Hepatocyte (in vitro differentiated cells): Measurements from ENCODE around the gene RPGRIP1. TPM values are rescaled to one million over a fixed set of nuclear protein-coding genes. Genes with fewer than 3 reads are reported as not detected.

Experiments used
- DNase-seq: peaks from one replicate; pipeline ENCODE4 v3.0.0-alpha.2; 2016; ENCODE audit warnings: low spot score
- H2AFZ ChIP-seq: fragments of 200-600 bp; sonication (generic); 2 replicates; pipeline ENCODE4 v1.6.0; 2016; ENCODE audit warnings: antibody characterized with exemption, mild to moderate bottlenecking
- H3K27ac ChIP-seq: fragments of 200-600 bp; sonication (generic); 2 replicates; pipeline ENCODE4 v1.5.1; 2016; ENCODE audit warnings: mild to moderate bottlenecking
- H3K27me3 ChIP-seq: fragments of 200-600 bp; sonication (generic); 2 replicates; pipeline ENCODE4 v1.6.1; 2016
- H3K36me3 ChIP-seq: fragments of 200-600 bp; sonication (generic); replicated peaks from 2 replicates; pipeline ENCODE4 v1.5.1; 2016; ENCODE audit warnings: low read depth; ENCODE audit not compliant: insufficient read depth
- H3K4me1 ChIP-seq: fragments of 200-600 bp; sonication (generic); 2 replicates; pipeline ENCODE4 v1.5.1; 2016; ENCODE audit warnings: mild to moderate bottlenecking, moderate library complexity; ENCODE audit not compliant: insufficient read depth
- H3K4me2 ChIP-seq: fragments of 200-600 bp; sonication (generic); 2 replicates; pipeline ENCODE4 v1.6.0; 2016
- H3K4me3 ChIP-seq: fragments of 200-600 bp; sonication (generic); 2 replicates; pipeline ENCODE4 v1.5.1; 2016; ENCODE audit warnings: mild to moderate bottlenecking
- H3K79me2 ChIP-seq: fragments of 200-600 bp; sonication (generic); 2 replicates; pipeline ENCODE4 v1.6.0; 2017; ENCODE audit warnings: mild to moderate bottlenecking
- H3K9me2 ChIP-seq: fragments of 200-600 bp; sonication (generic); replicated peaks from 2 replicates; pipeline ENCODE4 v1.6.0; 2017; ENCODE audit warnings: mild to moderate bottlenecking; ENCODE audit not compliant: insufficient read depth
- H3K9me3 ChIP-seq: fragments of 200-600 bp; sonication (generic); 2 replicates; pipeline ENCODE4 v1.5.1; 2016; ENCODE audit warnings: low read depth, mild to moderate bottlenecking
- H4K20me1 ChIP-seq: fragments of 200-600 bp; sonication (generic); 2 replicates; pipeline ENCODE4 v1.6.0; 2016; ENCODE audit warnings: mild to moderate bottlenecking; ENCODE audit not compliant: insufficient read depth, poor library complexity, severe bottlenecking
- EZH2 ChIP-seq: fragments of 200-600 bp; sonication (generic); IDR thresholded peaks from 2 replicates; pipeline ENCODE4 v1.6.1; 2016; ENCODE audit warnings: antibody characterized with exemption, mild to moderate bottlenecking, borderline replicate concordance
- EZH2phosphoT487 ChIP-seq: fragments of 200-600 bp; sonication (generic); IDR thresholded peaks from one replicate; pipeline ENCODE4 v1.6.1; 2018; ENCODE audit warnings: antibody characterized with exemption, mild to moderate bottlenecking, low read depth, moderate library complexity; ENCODE audit not compliant: unreplicated experiment, severe bottlenecking
- WGBS: methylation state at CpG from one replicate; pipeline ENCODE4 v1.1.6; 2016; ENCODE audit warnings: low lambda C conversion rate; ENCODE audit errors: missing lambda C conversion rate; 5-methylcytosine and 5-hydroxymethylcytosine counted together
- polyA plus RNA-seq: library from polyadenylated mRNA; unstranded; fragments of >200 nt; fragmentation: Nextera tagmentation; extraction: Ambion mirVana; gene quantifications from 2 replicates; pipeline ENCODE4 v1.2.1, GENCODE V29; 2016
- total RNA-seq: library from RNA; depleted of rRNA; stranded (reverse); fragments of >200 nt; gene quantifications from 2 replicates; pipeline ENCODE4 v1.2.3, GENCODE V29; 2014
- TF ChIP-seq, protein P1 (sequence below): fragments of 200-600 bp; sonication (generic); IDR thresholded peaks from 2 replicates; pipeline ENCODE4 v1.5.1; 2016; ENCODE audit warnings: antibody characterized with exemption, mild to moderate bottlenecking; ENCODE audit not compliant: poor library complexity

The RPGRIP1 gene
- total RNA-seq (0.07 TPM in 1 of 2 replicates, not detected in the other), polyA plus RNA-seq (not detected in 2 replicates)

DNA sequence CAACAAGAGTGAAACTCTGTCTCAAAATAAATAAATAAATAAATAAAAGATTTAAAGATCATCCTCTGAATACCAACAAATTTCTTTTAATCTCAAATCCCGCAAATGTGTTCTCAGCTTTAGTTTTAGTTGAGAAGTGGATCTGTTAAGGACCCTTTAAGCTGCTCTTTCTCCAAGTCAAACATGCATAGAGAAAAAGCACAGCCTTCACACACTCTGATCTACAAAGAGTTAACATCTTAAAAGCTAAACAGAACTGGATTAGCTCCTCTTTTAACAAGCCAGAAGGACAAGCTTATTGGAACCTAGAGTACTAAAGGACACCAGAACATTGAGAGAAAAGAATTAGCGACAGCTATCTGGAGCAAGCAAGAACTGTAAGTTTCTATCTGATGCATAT lies at the start of gene RPGRIP1:
Gene RPGRIP1, plus strand, starts transcription at position 301 of the 400 bp plus-strand sequence. CDS start 7,894 bp downstream, outside the sequence.
- Histone ChIP-seq H3K4me2 (no peak within 1 kb of the TSS), H3K27me3 (no peaks in the 10 kb centered on the region)
- WGBS, result 50% methylated on average over 2 of the region's 2 CpGs

DNA sequence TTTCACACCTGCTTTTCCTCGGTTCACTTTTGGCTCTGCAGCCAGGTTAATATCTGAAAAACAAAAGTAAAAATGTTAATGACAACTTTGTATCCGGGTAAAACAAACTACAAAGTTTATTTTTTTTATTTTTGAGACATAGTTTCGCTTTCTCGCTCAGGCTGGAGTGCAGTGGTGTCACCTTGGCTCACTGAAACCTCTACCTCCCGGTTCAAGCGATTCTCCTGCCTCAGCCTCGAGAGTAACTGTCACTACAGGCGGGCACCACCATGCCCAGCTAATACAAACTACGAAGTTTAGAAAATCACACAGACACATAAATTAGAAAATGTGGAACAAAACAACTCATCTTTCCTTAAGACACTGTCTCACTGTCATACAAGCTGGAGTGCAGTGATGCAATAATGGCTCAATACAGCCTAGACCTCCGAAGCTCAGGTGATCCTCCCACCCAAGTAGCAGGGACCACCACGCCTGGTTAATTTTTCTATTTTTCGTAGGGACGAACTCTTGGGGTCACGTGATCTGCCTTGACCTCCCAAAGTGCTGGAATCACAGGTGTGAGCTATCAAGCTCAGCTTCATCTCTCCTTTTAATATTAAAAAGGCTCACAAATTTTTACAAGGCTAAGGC lies 48.7 kb upstream of the RPGRIP1 start:
- H3K4me1 ChIP-seq, result peaks cover 5% of the 10 kb centered on the region
- no peak overlapping the region for H3K4me2 ChIP-seq
- H2AFZ ChIP-seq, result no peak overlapping the region
- TF ChIP-seq, protein P1, sequence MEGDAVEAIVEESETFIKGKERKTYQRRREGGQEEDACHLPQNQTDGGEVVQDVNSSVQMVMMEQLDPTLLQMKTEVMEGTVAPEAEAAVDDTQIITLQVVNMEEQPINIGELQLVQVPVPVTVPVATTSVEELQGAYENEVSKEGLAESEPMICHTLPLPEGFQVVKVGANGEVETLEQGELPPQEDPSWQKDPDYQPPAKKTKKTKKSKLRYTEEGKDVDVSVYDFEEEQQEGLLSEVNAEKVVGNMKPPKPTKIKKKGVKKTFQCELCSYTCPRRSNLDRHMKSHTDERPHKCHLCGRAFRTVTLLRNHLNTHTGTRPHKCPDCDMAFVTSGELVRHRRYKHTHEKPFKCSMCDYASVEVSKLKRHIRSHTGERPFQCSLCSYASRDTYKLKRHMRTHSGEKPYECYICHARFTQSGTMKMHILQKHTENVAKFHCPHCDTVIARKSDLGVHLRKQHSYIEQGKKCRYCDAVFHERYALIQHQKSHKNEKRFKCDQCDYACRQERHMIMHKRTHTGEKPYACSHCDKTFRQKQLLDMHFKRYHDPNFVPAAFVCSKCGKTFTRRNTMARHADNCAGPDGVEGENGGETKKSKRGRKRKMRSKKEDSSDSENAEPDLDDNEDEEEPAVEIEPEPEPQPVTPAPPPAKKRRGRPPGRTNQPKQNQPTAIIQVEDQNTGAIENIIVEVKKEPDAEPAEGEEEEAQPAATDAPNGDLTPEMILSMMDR, result no peak
- no peak for TF ChIP-seq EZH2
- TF ChIP-seq EZH2phosphoT487, result no peak
- H3K4me3 ChIP-seq, result no peak overlapping the region
- no peaks in the 10 kb centered on the region for H3K27me3 ChIP-seq
- no peak overlapping the region for H3K27ac ChIP-seq
- H3K36me3 ChIP-seq, result peaks cover 8% of the 10 kb centered on the region
- no peaks in the 10 kb centered on the region for H3K9me2 ChIP-seq
- peaks cover 97% of the 10 kb centered on the region for H4K20me1 ChIP-seq
- DNase-seq, result no peak
- H3K79me2 ChIP-seq, result peaks cover 100% of the 10 kb centered on the region
- 95% methylated on average over 14 of the region's 14 CpGs for WGBS
- no peaks in the 10 kb centered on the region for H3K9me3 ChIP-seq

More for the DNA sequence above, at the start of gene RPGRIP1:
- Histone ChIP-seq H3K9me2 (no peaks in the 10 kb centered on the region), H3K4me3 (no peak within 1 kb of the TSS), H3K36me3 (no peaks in the 10 kb centered on the region), H3K9me3 (no peaks in the 10 kb centered on the region), H3K27ac (no peak within 1 kb of the TSS), H3K4me1 (no peaks in the 10 kb centered on the region), H3K79me2 (no peaks in the 10 kb centered on the region), H2AFZ (no peak within 1 kb of the TSS), H4K20me1 (no peaks in the 10 kb centered on the region)
- TF ChIP-seq EZH2 (no peak), EZH2phosphoT487 (no peak)
- TF ChIP-seq, protein P1, result no peak
- no peak for DNase-seq

DNA sequence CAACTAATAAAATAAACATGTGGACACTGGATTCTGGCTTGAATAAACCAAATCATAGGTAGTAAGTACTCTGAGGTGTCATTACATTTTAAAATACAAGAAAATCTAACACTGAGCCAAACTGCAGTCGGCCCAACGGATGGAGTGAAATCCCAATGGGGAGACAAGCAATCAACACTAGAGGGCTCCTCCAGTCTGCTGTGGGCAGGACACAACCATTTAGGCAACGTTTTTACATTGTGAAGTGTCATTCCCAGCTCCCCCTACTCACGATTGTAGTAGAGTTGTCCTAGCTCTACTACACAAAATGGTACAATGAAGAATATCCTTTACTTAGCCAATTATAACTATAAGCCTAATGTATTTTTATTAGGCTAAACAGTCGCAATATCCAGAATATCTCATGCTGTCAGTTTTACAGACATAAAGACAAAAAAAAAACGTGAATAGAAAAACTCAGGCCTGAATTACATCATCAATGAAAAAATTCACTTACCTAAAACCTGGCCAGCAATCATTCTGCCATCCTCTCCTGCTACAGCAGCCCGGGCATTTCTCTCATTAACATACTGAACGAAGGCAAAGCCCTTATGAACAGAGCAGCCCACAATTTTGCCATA lies 46.3 kb upstream of the RPGRIP1 start:
- Histone ChIP-seq H3K27ac (no peak overlapping the region), H4K20me1 (peaks cover 97% of the 10 kb centered on the region), H3K4me3 (no peak overlapping the region), H3K4me2 (no peak overlapping the region), H3K9me2 (no peaks in the 10 kb centered on the region), H3K9me3 (no peaks in the 10 kb centered on the region), H3K79me2 (peaks cover 100% of the 10 kb centered on the region), H2AFZ (no peak overlapping the region), H3K36me3 (peaks cover 8% of the 10 kb centered on the region), H3K27me3 (no peaks in the 10 kb centered on the region), H3K4me1 (peaks cover 5% of the 10 kb centered on the region)
- DNase-seq, result no peak
- WGBS, result 80% methylated on average over 8 of the region's 8 CpGs
- TF ChIP-seq, protein P1, result peak; percentile 21
- no peak for TF ChIP-seq EZH2phosphoT487
